GM19099 (cell line): ENCODE data around the gene OR10W1.

ENCODE experiments used
- POLR2A ChIP-seq: IDR thresholded peaks from 3 replicates; pipeline ENCODE4 v1.6.1; 2011; ENCODE audit warnings: low read depth; ENCODE audit not compliant: insufficient read length; ENCODE audit errors: extremely low read depth

OR10W1 gene, protein sequence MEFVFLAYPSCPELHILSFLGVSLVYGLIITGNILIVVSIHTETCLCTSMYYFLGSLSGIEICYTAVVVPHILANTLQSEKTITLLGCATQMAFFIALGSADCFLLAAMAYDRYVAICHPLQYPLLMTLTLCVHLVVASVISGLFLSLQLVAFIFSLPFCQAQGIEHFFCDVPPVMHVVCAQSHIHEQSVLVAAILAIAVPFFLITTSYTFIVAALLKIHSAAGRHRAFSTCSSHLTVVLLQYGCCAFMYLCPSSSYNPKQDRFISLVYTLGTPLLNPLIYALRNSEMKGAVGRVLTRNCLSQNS

DNA sequence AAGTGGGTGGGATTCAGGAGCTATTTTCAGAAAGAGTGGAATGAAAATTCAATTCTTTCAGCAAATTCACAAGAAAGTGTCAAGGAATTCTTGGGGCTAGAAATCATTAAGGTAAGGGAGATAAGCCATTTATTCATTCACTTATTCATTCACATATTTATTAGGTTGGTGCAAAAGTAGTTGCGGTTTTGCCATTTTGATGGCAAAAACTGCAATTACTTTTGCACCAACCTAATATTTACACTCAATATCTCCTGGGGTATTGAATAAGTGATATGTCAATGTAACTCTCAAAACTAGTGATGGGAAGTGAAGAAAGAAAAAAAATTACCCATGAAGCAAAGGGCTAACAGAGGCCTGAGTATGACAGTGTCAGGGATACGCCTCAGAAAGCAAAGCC is at the start of gene OR10W1:
Gene OR10W1 (minus strand): TSS at position 119 of the 400 bp plus-strand sequence. CDS start 402 bp downstream, outside the sequence.
- no peak for TF ChIP-seq POLR2A

DNA sequence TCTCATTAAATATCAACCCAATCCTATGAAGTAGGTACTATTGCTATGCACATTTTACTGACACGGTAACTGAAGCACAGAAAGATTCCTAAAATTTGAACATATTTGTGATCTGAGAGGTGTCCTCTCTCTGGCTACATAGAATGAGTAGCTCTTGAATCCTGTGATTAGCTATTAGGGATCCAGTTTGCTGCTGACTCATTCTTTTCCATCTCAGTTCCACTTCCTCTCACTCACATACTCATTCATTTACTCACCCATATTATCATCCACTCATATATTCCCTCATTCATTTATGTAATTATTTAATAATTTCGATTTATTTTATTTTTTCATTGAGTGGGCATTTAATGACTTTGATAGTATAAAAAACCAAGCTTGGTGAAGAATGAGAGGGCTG is 48.1 kb upstream of the OR10W1 start:
- no peak for TF ChIP-seq POLR2A

DNA sequence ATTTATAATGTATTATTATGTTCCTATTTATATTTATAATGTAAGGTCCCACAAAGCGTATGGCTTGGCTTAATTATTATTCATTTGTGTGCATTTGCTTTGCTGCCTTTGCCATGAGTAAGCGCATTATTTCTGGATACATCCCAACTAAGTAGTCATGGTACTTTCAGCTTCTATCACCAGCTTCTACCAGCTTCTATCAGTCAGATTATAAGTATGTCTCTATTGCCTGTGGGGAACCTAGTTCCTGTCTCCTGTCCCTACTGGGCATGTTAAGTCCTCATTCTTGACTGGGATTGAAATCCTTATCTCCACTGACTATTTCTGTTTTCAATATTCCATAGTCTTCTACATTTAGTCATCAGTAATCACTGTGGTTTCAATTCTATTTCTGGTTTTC is 33.5 kb upstream of the OR10W1 start:
- no peak for TF ChIP-seq POLR2A

DNA sequence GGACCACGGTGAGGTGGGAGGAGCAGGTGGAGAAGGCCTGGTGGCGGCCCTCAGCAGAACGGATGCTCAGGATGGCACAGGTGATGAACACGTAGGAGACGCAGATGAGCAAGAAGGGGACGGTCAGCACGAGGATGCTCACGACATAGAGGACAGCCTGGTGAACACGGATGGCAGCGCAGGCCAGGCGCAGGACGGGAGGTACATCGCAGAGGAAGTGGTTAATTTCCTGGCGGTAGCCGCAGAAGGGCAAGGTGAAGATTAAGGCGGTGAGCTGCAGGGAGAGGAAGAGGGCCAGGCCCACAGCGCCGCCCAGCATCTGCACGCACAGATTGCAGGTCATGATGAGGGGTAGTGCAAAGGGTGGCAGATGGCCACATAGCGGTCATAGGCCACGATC is 24.0 kb upstream of the OR10W1 start:
- TF ChIP-seq POLR2A, result no peak

DNA sequence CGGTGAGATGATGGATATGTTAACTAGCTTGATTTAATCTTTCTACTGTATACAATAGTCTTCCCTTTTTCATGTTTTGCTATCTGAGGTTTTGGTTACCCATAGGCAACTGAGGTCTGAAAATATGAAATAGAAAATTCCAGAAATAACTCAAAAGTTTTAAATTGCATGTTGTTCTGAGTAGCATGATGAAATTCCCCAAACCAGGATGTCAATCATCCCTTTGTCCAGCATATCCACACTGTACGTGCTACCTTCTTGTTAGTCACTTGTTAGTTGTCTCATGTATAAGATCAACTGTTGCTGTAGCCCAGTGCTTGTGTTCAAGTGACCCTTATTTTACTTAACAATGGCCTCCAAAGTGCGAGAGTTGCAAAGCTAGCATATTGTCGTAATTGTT is 21.2 kb upstream of the OR10W1 start:
- no peak for TF ChIP-seq POLR2A

DNA sequence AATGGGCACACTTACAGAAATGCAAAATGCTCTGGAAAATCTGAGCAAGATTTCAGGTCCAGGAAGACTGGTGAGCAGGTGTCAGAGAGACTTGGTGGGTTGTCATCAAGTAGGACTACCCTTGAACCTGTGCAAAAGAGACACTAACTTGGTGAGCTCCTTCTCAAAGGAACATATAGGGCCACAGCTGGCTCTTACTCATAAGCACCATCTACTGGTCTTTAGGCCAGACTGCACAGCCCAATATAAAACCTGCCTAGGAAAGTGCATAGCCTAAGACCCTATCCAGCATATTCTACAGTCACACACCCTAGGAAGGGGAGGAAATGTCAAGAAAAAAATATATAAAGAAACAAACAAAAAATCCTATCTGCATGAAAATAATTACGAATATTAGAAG is 18.2 kb upstream of the OR10W1 start:
- no peak for TF ChIP-seq POLR2A

DNA sequence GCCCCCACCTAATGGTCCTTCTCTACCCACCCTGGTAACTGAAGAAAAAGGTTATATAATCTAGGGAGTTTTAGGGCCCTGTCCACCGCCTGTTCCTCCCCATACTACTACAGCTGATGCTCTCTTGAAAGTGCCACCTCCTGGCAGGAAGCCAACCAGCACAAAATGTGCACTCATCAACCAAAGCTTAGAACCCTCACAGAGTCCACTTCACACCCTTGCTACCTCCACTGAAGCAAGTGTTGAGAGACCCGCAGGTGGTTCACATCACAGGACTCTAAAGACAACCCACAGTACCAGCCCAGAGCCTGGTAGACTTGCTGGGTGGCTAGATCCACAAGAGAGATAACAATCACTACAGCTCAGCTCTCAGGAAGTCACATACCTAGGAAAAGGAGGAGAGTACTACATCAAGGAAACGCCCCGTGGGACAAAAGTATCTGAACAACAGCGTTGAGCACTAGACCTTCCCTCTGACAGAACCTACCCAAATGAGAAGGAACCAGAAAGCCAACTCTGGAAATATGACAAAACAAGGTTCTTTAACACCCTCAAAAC is 17.5 kb upstream of the OR10W1 start:
- TF ChIP-seq POLR2A, result no peak

DNA sequence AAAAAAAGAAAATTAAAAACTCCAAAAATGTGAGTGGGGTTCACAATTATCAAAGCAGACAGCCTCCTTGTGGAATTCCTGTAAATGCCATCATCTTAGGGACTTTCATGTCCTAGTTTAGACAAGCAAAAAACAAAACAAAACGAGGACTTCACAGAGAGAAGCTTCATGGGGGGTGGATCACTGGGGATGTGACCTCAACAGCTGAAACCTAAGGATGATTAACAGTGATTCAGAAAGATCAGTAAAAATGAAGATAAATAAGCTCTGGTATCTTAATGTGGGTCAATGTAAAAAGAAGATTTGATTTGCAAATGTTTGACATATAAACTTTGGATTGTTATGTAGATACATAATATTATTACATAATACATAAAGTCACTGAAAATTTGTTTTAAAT is 8.1 kb upstream of the OR10W1 start:
- no peak for TF ChIP-seq POLR2A

DNA sequence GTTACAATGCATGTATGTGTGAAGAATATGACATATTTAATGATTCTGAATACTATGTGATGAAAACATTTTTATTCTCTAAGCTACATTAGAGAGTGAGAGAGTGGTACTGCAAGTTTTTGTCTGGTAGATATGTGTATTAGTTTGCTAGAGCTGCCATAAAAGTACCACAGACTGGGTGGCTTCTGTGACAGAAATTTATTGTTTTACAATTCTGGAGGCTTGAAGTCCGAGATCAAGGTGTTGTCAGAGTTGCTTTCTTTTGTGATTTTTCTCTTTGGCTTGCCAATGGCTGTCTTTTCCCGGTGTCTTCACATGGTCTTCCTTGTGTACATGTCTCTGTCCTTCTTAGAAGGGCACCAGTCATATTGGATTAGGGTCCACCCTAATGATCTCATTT is 6.9 kb upstream of the OR10W1 start:
- no peak for TF ChIP-seq POLR2A

DNA sequence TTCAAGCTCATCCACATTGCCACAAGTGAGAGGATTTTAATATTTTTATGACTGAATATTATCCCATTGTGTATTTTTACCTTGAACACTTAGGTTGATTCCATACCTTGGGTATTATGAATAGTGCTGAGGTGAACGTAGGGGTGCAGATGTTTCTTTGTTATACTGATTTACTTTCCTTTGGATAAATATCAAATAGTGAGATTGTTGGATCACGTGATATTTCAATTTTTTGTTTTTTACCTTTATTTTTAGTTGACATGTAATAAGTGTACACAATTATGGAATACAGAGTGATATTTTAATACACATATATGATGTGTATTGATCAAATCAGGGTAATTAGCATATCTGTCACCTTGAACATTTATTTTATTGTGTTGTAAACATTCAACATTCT is 8.1 kb downstream of the OR10W1 start:
- TF ChIP-seq POLR2A, result no peak

DNA sequence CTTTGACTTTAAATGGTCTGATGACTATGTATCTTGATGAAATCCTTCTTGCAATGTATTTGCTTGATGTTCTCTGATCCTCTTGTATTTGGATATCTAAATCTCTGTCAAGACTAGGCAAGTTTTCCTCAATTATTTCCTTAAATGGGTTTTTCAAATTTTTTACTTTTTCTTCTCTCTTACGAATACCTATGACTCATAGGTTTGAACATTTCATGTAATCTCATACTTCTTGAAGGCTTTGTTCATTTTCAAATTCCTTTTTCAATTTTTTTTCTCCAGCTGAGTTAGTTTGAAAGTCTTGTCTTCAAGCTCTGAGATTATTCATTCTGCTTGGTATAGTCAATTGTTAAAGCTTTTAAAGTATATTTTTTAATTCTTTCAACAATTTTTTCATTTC is 13.1 kb downstream of the OR10W1 start:
- no peak for TF ChIP-seq POLR2A

DNA sequence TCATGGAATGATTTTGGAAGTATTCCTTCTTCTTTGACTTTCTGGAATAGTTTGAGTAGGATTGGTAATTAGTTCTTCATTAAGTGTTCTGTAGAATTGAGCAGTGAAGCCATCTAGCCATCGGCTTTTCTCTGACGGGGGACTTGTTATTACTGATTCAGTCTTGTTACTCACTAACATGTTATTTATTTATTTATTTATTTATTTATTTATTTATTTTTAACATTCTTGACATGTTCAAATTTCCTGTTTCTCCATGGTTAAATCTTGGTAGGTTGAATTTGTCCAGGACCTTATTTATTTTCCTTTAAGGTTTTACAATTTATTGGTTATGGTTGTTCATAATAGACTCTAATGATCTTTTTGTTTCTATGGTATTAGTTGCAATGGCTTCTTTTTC is 24.1 kb downstream of the OR10W1 start:
- no peak for TF ChIP-seq POLR2A

DNA sequence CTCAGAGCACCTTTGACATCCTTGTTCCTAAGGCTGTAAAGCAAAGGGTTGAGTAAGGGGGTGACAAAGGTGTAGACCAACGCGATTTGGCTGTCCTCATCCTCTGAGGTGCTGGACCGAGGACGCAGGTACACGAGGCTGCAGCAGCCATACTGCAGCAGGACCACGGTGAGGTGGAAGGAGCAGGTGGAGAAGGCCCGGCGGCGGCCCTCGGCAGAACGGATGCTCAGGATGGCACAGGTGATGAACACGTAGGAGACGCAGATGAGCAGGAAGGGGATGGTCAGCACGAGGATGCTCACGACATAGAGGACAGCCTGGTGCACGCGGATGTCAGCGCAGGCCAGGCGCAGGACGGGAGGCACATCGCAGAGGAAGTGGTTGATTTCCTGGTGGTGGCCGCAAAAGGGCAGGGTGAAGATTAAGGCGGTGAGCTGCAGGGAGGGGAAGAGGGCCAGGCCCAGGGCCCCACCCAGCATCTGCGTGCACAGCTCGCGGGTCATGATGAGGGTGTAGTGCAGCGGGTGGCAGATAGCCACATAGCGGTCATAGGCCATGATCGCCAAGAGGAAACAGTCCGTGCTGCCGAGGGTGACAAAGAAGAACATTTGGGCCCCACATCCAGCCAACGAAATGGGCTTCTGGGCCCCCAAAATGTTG is 40.0 kb downstream of the OR10W1 start:
- TF ChIP-seq POLR2A, result no peak

DNA sequence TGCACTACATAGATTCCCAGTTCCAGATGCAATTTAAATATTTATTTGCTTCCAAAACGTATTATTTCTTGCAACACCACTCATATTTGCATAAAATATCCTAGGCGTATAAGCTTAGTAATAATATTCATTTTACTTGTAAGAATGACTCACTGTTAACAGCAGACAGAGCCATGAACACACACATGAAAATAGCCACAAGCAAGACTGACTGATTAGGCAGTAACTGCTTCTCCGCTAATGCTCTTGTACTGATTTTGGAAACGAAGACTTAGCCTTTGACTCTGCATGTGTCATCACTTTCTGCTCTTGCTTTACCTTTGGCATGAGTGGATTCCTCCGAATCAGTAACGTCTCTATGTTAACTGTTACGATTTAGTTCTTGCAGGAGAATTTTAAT is 45.3 kb downstream of the OR10W1 start:
- TF ChIP-seq POLR2A, result no peak
